Keratinocyte (primary cell): ENCODE measurements around the gene TTC22.

Experiments used
- CTCF ChIP-seq, 3 experiments: IDR thresholded peaks in 1 of 3; conservative IDR thresholded peaks in 1 of 3; optimal IDR thresholded peaks in 1 of 3; 2 replicates in 2 of 3; 3 replicates in 1 of 3; pipeline versions ENCODE3 to v1.5.1; 2011; ENCODE audit warnings: low read length in 3 of 3, mild to moderate bottlenecking in 3 of 3, moderate library complexity in 2 of 3, control low read depth in 1 of 3, inconsistent platforms in 1 of 3; ENCODE audit not compliant: insufficient read depth in 2 of 3; ENCODE audit errors: extremely low read depth in 1 of 3
- EZH2 ChIP-seq: IDR thresholded peaks from one replicate; pipeline ENCODE4 v1.6.1; 2012; ENCODE audit warnings: inconsistent platforms, mild to moderate bottlenecking, low read length, moderate library complexity

- no peak for TF ChIP-seq CTCF (optimal IDR thresholded peaks at IDR 0.05 in 1 of 3, IDR thresholded peaks at IDR 0.05 in 1 of 3, conservative IDR thresholded peaks at IDR 0.05 in 1 of 3; ENCODE audit: extremely low read depth in 1 of 3, insufficient read depth in 2 of 3, low read length in 3 of 3)
- no peak for TF ChIP-seq EZH2
These were observed 4.3 kb upstream of the TTC22 start for GRCh38 chr1:54805466-54805865.
